Gastrocnemius medialis (tissue), 4 donors: ENCODE data around the gene NFKBIB.

ENCODE experiments used
- CTCF ChIP-seq, 5 experiments: fragments of 450-650 bp in 3 of 5; fragments of 200-600 bp in 2 of 5; sonication (generic) in 2 of 5; IDR thresholded peaks in 4 of 5; conservative IDR thresholded peaks in 1 of 5; 1 replicate in 4 of 5; 2 replicates in 1 of 5; pipeline ENCODE4 v1.5.1; 2016 to 2019; ENCODE audit warnings: antibody characterized with exemption in 5 of 5, mild to moderate bottlenecking in 3 of 5, moderate library complexity in 3 of 5
- POLR2A ChIP-seq, 2 donors: fragments of 450-650 bp; IDR thresholded peaks; one replicate each; pipeline ENCODE4 v1.6.1; 2017; ENCODE audit warnings: antibody characterized with exemption in 2 of 2, mild to moderate bottlenecking in 2 of 2, moderate library complexity in 2 of 2

- TF ChIP-seq POLR2A (IDR thresholded peaks at IDR 0.05) (no peak), CTCF (IDR thresholded peaks at IDR 0.05 in 4 of 5, conservative IDR thresholded peaks at IDR 0.05 in 1 of 5) (no peak)
Observed at GRCh38 chr19:38912600-38913514, 13.1 kb downstream of the NFKBIB start.
